NCI-H345 (cell line): ENCODE measurements around the gene SFXN1.

ENCODE experiments used
- DNase-seq: peaks from one replicate; lab custom pipeline; 2025; lab: John Stamatoyannopoulos, UW

SFXN1 gene

GRCh38 chr5:175466700-175467318 lies 11.6 kb upstream of the SFXN1 start:
- DNase-seq, result no peak

GRCh38 chr5:175467983-175468690 lies 10.2 kb upstream of the SFXN1 start:
- DNase-seq, result no peak

GRCh38 chr5:175468892-175469291 lies 9.5 kb upstream of the SFXN1 start:
- no peak for DNase-seq

- no peak for DNase-seq
Measured at GRCh38 chr5:175469916-175470315, 8.4 kb upstream of the SFXN1 start.

- no peak for DNase-seq
Measured at GRCh38 chr5:175470781-175471180, 7.6 kb upstream of the SFXN1 start.

GRCh38 chr5:175471196-175471595 lies 7.2 kb upstream of the SFXN1 start:
- no peak for DNase-seq

- no peak for DNase-seq
Measured at GRCh38 chr5:175471628-175472027, 6.7 kb upstream of the SFXN1 start.

GRCh38 chr5:175472378-175472777 lies 6.0 kb upstream of the SFXN1 start:
- no peak for DNase-seq

GRCh38 chr5:175475248-175475647 lies 3.1 kb upstream of the SFXN1 start:
- DNase-seq, result no peak

GRCh38 chr5:175477440-175477839 lies 920 bp upstream of the SFXN1 start:
- no peak for DNase-seq

GRCh38 chr5:175478008-175478383 lies 364 bp upstream of the SFXN1 start:
- no peak for DNase-seq

GRCh38 chr5:175479125-175479881 lies 943 bp downstream of the SFXN1 start:
- DNase-seq, result no peak

- no peak for DNase-seq
Measured at GRCh38 chr5:175483337-175483736, 5.0 kb downstream of the SFXN1 start.

- DNase-seq, result no peak
Measured at GRCh38 chr5:175484322-175484721, 6.0 kb downstream of the SFXN1 start.

GRCh38 chr5:175484829-175485228 lies 6.5 kb downstream of the SFXN1 start:
- no peak for DNase-seq

- DNase-seq, result no peak
Measured at GRCh38 chr5:175485631-175486030, 7.3 kb downstream of the SFXN1 start.

GRCh38 chr5:175487514-175488222 lies 9.3 kb downstream of the SFXN1 start:
- DNase-seq, result no peak

- DNase-seq, result no peak
Measured at GRCh38 chr5:175489693-175490443, 11.5 kb downstream of the SFXN1 start.

- no peak for DNase-seq
Measured at GRCh38 chr5:175491223-175491622, 12.9 kb downstream of the SFXN1 start.

- DNase-seq, result no peak
Measured at GRCh38 chr5:175493260-175493659, 14.9 kb downstream of the SFXN1 start.

GRCh38 chr5:175493726-175494125 lies 15.4 kb downstream of the SFXN1 start:
- DNase-seq, result no peak
